Umbilical cord (tissue), 2 donors: ENCODE data around the gene MSANTD1. TPM values are rescaled to one million over a fixed set of nuclear protein-coding genes. Genes with fewer than 3 reads are reported as not detected.

Source experiments
- DNase-seq: peaks from one replicate; pipeline ENCODE4 v3.0.0-alpha.2; 2015; ENCODE audit warnings: low spot score
- total RNA-seq: library from RNA; depleted of rRNA; stranded (reverse); fragments of >200 nt; gene quantifications from one replicate; pipeline ENCODE4 v1.2.3, GENCODE V29; 2014; ENCODE audit warnings: low replicate concordance; ENCODE audit not compliant: insufficient read depth

MSANTD1 gene
- total RNA-seq, 1 donor from 2014 or later: 10.6 TPM

GRCh38 chr4:3215733-3216132 is 33.2 kb upstream of the MSANTD1 start:
- no peak for DNase-seq

GRCh38 chr4:3217266-3217665 is 31.7 kb upstream of the MSANTD1 start:
- no peak for DNase-seq

DNA sequence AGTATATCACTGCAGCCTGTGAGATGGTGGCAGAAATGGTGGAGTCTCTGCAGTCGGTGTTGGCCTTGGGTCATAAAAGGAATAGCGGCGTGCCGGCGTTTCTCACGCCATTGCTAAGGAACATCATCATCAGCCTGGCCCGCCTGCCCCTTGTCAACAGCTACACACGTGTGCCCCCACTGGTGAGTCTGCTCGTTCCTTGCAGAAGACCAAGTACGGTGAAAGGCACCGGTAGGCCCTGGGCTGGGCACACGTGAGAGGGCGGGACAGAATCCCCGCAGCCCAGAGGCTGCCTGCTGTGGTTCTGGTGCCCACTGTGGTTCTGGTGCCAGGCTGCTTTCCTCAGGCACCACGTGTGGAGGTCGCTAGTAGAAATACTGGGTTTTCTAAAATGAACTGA is 31.2 kb upstream of the MSANTD1 start:
- DNase-seq: no peak

DNA sequence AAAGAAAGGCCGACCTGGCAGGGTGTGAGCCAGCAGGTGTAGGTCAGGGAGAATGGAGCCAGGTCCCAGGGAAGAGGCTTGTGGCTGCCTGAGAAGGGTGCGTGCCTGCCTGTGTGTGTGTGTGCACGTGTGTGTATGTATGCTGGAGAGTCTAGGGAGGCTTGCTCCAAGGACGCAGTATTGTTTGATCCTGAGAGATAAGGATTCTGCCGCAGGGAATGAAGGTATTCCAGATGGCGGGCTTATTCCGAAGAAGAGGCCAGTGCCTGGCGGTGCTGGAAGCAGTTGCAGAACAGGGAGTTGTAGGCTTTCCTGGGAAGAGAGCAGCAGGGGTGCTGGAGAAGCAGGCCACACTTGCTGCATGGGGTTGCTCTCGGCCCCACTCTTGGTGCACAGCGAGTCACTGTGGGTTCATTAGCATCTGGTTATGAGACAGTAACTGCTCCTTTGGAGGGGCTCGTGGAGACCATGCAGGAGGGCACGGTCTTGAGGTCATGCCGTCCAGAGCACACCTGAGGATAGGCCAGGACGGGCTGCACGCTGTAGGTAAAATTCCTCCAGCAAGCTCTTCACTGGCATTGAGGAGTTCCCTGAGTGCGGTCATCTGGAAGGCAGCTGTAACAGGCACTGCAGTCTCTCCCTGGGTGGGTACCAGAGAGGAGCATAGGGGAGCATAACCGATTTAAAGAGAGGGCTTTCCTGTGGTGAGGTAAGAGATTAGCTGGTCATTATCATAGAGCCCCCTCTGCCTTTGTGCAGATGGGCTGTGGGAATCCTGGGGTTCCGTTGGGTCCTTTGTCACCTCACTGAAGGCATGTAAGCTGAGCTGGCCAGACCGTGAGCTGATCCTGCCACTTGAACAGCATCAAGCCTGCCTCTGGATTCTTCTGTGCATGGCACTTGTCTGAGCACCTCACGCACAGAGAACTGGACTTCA is 29.9 kb upstream of the MSANTD1 start:
- DNase-seq: no peak

GRCh38 chr4:3219761-3220475 is 29.0 kb upstream of the MSANTD1 start:
- DNase-seq: no peak

- no peak for DNase-seq
These were observed 28.3 kb upstream of the MSANTD1 start for GRCh38 chr4:3220476-3221183.

GRCh38 chr4:3221184-3221494 is 27.8 kb upstream of the MSANTD1 start:
- DNase-seq: no peak

DNA sequence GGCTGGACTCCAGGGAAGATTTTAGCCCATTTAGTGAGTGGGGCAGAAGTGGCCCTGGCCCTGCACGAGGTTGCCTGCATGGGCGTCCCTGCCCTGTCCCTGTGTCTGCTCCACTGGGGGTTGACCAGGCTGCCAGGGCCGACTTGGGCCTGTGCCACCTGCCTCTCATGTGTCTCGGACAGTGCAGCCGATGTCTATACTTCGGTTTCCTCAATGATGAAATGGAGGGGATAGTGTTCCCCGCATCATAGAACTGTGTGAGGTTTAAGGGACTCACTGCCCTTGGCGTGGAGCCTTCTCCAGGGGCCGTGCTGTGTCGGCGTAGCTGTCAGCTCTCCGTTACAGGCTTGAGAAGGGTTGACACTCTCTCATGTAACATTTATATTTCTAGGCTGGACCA is 27.0 kb upstream of the MSANTD1 start:
- DNase-seq: no peak

- DNase-seq: no peak
These were observed 25.6 kb upstream of the MSANTD1 start for GRCh38 chr4:3223346-3223745.

GRCh38 chr4:3223956-3224748 is 24.8 kb upstream of the MSANTD1 start:
- DNase-seq: peak; percentile 14

- DNase-seq: no peak
These were observed 23.7 kb upstream of the MSANTD1 start for GRCh38 chr4:3225071-3225850.

- DNase-seq: no peak
These were observed 23.0 kb upstream of the MSANTD1 start for GRCh38 chr4:3225936-3226335.

DNA sequence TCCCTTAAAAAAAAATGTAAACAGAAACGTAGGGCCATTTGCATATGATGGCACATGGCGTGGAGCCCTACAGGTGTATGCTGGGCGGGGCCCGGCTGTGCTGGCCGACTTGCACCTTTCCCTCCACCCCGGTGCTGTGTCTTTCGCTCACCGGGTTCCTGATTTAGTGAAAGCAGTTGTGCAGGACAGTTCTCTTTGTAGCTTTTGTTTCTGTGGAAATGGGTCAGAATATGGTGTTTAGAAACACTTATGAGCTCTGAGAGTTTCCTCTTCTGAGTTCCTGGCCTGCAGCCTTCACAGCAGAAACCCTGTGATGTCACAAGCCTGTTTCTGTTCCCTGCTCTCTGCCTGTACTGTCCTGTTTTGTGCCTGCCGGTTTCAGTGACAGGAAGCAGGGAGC is 22.5 kb upstream of the MSANTD1 start:
- DNase-seq: peak; percentile 23

- no peak for DNase-seq
These were observed 22.0 kb upstream of the MSANTD1 start for GRCh38 chr4:3226944-3227343.

GRCh38 chr4:3227878-3228675 is 20.9 kb upstream of the MSANTD1 start:
- no peak for DNase-seq

DNA sequence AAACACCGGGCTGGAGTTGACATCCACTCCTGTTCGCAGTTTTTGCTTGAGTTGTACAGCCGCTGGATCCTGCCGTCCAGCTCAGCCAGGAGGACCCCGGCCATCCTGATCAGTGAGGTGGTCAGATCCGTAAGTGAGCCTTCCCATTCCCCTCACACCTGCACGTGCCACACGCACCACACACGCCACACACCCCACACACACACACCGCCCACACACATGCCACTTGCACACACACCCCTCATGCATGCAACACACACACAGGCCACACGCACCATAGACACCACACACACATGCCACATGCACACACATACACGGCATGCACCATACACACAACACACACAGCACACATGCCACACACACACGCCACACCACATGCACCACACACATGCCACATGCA is 20.1 kb upstream of the MSANTD1 start:
- DNase-seq: no peak

- DNase-seq: no peak
These were observed 19.6 kb upstream of the MSANTD1 start for GRCh38 chr4:3229328-3229727.

- DNase-seq: no peak
These were observed 19.0 kb upstream of the MSANTD1 start for GRCh38 chr4:3229964-3230363.

- DNase-seq: no peak
These were observed 17.5 kb upstream of the MSANTD1 start for GRCh38 chr4:3231471-3231870.

GRCh38 chr4:3232001-3232400 is 17.0 kb upstream of the MSANTD1 start:
- no peak for DNase-seq
